Liver (tissue), 9 donors: ENCODE results near the gene C19orf25. TPM values are rescaled to one million over a fixed set of nuclear protein-coding genes. Genes with fewer than 3 reads are reported as not detected.

Experiments used
- DNase-seq: peaks from one replicate; pipeline ENCODE4 v3.0.0-alpha.2; 2017; ENCODE audit warnings: low spot score
- H3K27ac ChIP-seq, 2 donors: one replicate each; pipeline ENCODE4 v1.7.0; 2013; ENCODE audit warnings: inconsistent platforms in 2 of 2, low read length in 2 of 2, control low read depth in 1 of 2, low read depth in 1 of 2, mild to moderate bottlenecking in 1 of 2
- H3K27me3 ChIP-seq, 4 donors: one replicate each; pipeline versions ENCODE4 v1.6.1 to v1.7.0; 2013; ENCODE audit warnings: low read length in 3 of 4, inconsistent platforms in 1 of 4, mild to moderate bottlenecking in 1 of 4, moderate library complexity in 1 of 4; ENCODE audit not compliant: control insufficient read depth in 4 of 4, insufficient read depth in 4 of 4
- H3K36me3 ChIP-seq, 4 donors: one replicate each; pipeline versions ENCODE4 v1.6.1 to v1.7.0; 2013; ENCODE audit warnings: low read length in 3 of 4, mild to moderate bottlenecking in 3 of 4, low read depth in 1 of 4, moderate library complexity in 1 of 4; ENCODE audit not compliant: control insufficient read depth in 4 of 4, insufficient read depth in 3 of 4
- H3K4me1 ChIP-seq, 4 donors: one replicate each; pipeline versions ENCODE4 v1.6.1 to v1.7.0; 2013; ENCODE audit warnings: low read length in 3 of 4, mild to moderate bottlenecking in 3 of 4, moderate library complexity in 1 of 4; ENCODE audit not compliant: control insufficient read depth in 4 of 4, insufficient read depth in 4 of 4
- H3K4me3 ChIP-seq, 3 donors: one replicate each; pipeline versions ENCODE4 v1.6.1 to v1.7.0; 2013; ENCODE audit warnings: low read length in 3 of 3, control low read depth in 1 of 3, low read depth in 1 of 3, mild to moderate bottlenecking in 1 of 3
- H3K9ac ChIP-seq, 2 donors: one replicate each; pipeline ENCODE4 v1.7.0; 2013; ENCODE audit warnings: low read length in 2 of 2, mild to moderate bottlenecking in 2 of 2, moderate library complexity in 2 of 2, control low read depth in 1 of 2, low read depth in 1 of 2
- H3K9me3 ChIP-seq, 4 donors: one replicate each; pipeline versions ENCODE4 v1.6.1 to v1.7.0; 2013; ENCODE audit warnings: low read length in 3 of 4; ENCODE audit not compliant: control insufficient read depth in 4 of 4
- ATF3 ChIP-seq: IDR thresholded peaks from 2 replicates; pipeline ENCODE4 v1.6.1; 2016; ENCODE audit warnings: antibody characterized with exemption
- CTCF ChIP-seq: fragments of 150-350 bp; IDR thresholded peaks from 2 replicates; pipeline ENCODE4 v1.5.1; 2017; ENCODE audit warnings: improper control_type of control experiment, low read depth, low read length; ENCODE audit not compliant: missing input control
- FOXA1 ChIP-seq: IDR thresholded peaks from 2 replicates; pipeline ENCODE4 v1.6.1; 2016; ENCODE audit warnings: antibody characterized with exemption
- FOXA2 ChIP-seq: IDR thresholded peaks from 2 replicates; pipeline ENCODE4 v1.6.1; 2016; ENCODE audit warnings: antibody characterized with exemption
- GABPA ChIP-seq, 2 donors: IDR thresholded peaks in 1 of 2; conservative IDR thresholded peaks in 1 of 2; 2 replicates each; pipeline ENCODE4 v1.6.1; 2016; ENCODE audit warnings: antibody characterized with exemption in 2 of 2, mild to moderate bottlenecking in 1 of 2, moderate library complexity in 1 of 2
- HNF4A ChIP-seq, 2 donors: conservative IDR thresholded peaks; 2 replicates each; pipeline ENCODE4 v1.6.1; 2016; ENCODE audit warnings: antibody characterized with exemption in 2 of 2, mild to moderate bottlenecking in 2 of 2
- HNF4G ChIP-seq: IDR thresholded peaks from 2 replicates; pipeline ENCODE4 v1.6.1; 2016; ENCODE audit warnings: antibody characterized with exemption
- JUND ChIP-seq, 2 donors: IDR thresholded peaks; 2 replicates each; pipeline ENCODE4 v1.6.1; 2016; ENCODE audit warnings: antibody characterized with exemption in 2 of 2
- MAX ChIP-seq: IDR thresholded peaks from 2 replicates; pipeline ENCODE4 v1.6.1; 2016; ENCODE audit warnings: antibody characterized with exemption
- NR2F2 ChIP-seq: IDR thresholded peaks from 2 replicates; pipeline ENCODE4 v1.6.1; 2016; ENCODE audit warnings: antibody characterized with exemption
- RAD21 ChIP-seq, 2 donors: IDR thresholded peaks; 2 replicates each; pipeline ENCODE4 v1.6.1; 2016; ENCODE audit warnings: antibody characterized with exemption in 2 of 2, mild to moderate bottlenecking in 2 of 2
- REST ChIP-seq: IDR thresholded peaks from 2 replicates; pipeline ENCODE4 v1.6.1; 2016; ENCODE audit warnings: antibody characterized with exemption, mild to moderate bottlenecking
- RXRA ChIP-seq, 2 donors: IDR thresholded peaks; 2 replicates each; pipeline ENCODE4 v1.6.1; 2017 to 2018; ENCODE audit warnings: antibody characterized with exemption in 2 of 2, mild to moderate bottlenecking in 1 of 2
- SP1 ChIP-seq: IDR thresholded peaks from 2 replicates; pipeline ENCODE4 v1.6.1; 2018; ENCODE audit warnings: antibody characterized with exemption, mild to moderate bottlenecking
- TAF1 ChIP-seq: conservative IDR thresholded peaks from 2 replicates; pipeline ENCODE4 v1.6.1; 2016; ENCODE audit warnings: antibody characterized with exemption, mild to moderate bottlenecking
- YY1 ChIP-seq: IDR thresholded peaks from 2 replicates; pipeline ENCODE4 v1.6.1; 2016; ENCODE audit warnings: antibody characterized with exemption, mild to moderate bottlenecking
- ZBTB33 ChIP-seq: IDR thresholded peaks from 2 replicates; pipeline ENCODE4 v1.6.1; 2016; ENCODE audit warnings: antibody characterized with exemption
- WGBS: extraction: QIAGEN DNeasy Blood & Tissue Kit; methylation state at CpG from one replicate; pipeline ENCODE4 v1.1.7; 2013; 5-methylcytosine and 5-hydroxymethylcytosine counted together
- polyA plus RNA-seq, 2 donors: library from polyadenylated mRNA; stranded (reverse) in 1 of 2; unstranded in 1 of 2; fragments of 200-250 nt in 1 of 2; fragments of >200 nt in 1 of 2; fragmentation: Nextera tagmentation in 1 of 2; extraction: Ambion mirVana in 1 of 2; gene quantifications; one replicate each; pipeline versions ENCODE4 v1.2.1 to v1.2.3, GENCODE V29; 2013 to 2015
- total RNA-seq, 2 donors: library from RNA; depleted of rRNA; stranded (reverse); fragments of >200 nt; gene quantifications; one replicate each; pipeline ENCODE4 v1.2.3, GENCODE V29; 2014
- donor health status: healthy.
- donor health status: healthy.
- donor health status: healthy.
- donor health status: healthy.
- donor health status: healthy.

The C19orf25 gene
- total and polyA plus RNA-seq, 4 donors: 15.1 to 19.8 (median 18.5) TPM

GRCh38 chr19:1460033-1460995, 18.7 kb downstream of the C19orf25 start:
- DNase-seq: no peak
- no peak overlapping the region for H3K4me3 ChIP-seq
- 92% methylated on average over 36 of the region's 36 CpGs for WGBS
- peaks cover 0 to 6% (median 0%) of the 10 kb centered on the region in 4 donors for H3K4me1 ChIP-seq
- no peak overlapping the region for H3K9ac ChIP-seq
- no peaks in the 10 kb centered on the region for H3K9me3 ChIP-seq
- H3K27me3 ChIP-seq: peaks cover 0 to 11% (median 3%) of the 10 kb centered on the region in 4 donors
- TF ChIP-seq RAD21 (IDR thresholded peaks at IDR 0.05): no peak
- peaks cover 0 to 1% (median 0%) of the 10 kb centered on the region in 4 donors for H3K36me3 ChIP-seq
- H3K27ac ChIP-seq: no peak overlapping the region

GRCh38 chr19:1459479-1459878, 19.5 kb downstream of the C19orf25 start:
- Histone ChIP-seq H3K4me3 (no peak overlapping the region), H3K9ac (no peak overlapping the region), H3K27me3 (peaks cover 0 to 11% (median 3%) of the 10 kb centered on the region in 4 donors), H3K27ac (no peak overlapping the region), H3K9me3 (no peaks in the 10 kb centered on the region), H3K4me1 (peaks cover 0 to 11% (median 0%) of the 10 kb centered on the region in 4 donors), H3K36me3 (peaks cover 0 to 1% (median 0%) of the 10 kb centered on the region in 4 donors)
- no peak for DNase-seq
- 78% methylated on average over 9 of the region's 9 CpGs for WGBS
- TF ChIP-seq NR2F2 (no peak), ZBTB33 (no peak), FOXA2 (no peak), MAX (no peak), HNF4A (conservative IDR thresholded peaks at IDR 0.05) (no peak), RXRA (IDR thresholded peaks at IDR 0.05) (no peak), HNF4G (no peak), TAF1 (no peak), FOXA1 (no peak), SP1 (no peak), YY1 (no peak), ATF3 (no peak), REST (no peak), GABPA (IDR thresholded peaks at IDR 0.05 in 1 of 2, conservative IDR thresholded peaks at IDR 0.05 in 1 of 2) (no peak), JUND (IDR thresholded peaks at IDR 0.05) (no peak), CTCF (no peak), RAD21 (IDR thresholded peaks at IDR 0.05) (no peak)
